ENCODE results near the gene GRK1.

DNA sequence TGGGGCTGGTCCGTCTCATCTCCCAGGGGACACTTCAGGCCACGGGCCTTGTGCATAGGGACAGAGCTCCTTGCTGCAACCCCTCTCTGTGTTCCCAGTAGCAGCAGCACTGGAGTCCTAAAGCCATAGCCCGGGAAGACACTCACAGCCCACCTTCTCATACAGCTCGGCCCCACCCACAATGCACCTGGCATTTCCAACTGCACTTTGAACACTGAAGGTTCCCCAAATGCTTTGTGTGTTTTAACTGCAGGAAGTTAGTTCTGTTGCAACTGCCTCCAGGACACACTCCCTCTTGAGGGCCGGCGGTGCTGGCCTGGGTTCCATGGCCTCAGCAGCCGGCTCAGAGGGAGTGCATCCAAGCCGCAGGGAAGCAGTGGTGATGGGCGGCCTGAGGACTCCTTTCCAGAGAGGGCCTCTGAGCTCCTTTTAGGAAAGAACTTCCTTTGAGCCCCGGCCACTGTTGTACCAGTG is 69.3 kb downstream of the GRK1 start:
- TF ChIP-seq CTCF (IDR thresholded peaks at IDR 0.05) (no peak), POLR2A (IDR thresholded peaks at IDR 0.05) (no peak), POLR2AphosphoS5 (IDR thresholded peaks at IDR 0.05) (no peak)
